ENCODE measurements around the gene OPCML. TPM values are rescaled to one million over a fixed set of nuclear protein-coding genes. Genes with fewer than 3 reads are reported as not detected.

Gene OPCML
- total and polyA plus RNA-seq, 7 donors: 0.01 to 0.80 (median 0.07) TPM; not detected in 4

DNA sequence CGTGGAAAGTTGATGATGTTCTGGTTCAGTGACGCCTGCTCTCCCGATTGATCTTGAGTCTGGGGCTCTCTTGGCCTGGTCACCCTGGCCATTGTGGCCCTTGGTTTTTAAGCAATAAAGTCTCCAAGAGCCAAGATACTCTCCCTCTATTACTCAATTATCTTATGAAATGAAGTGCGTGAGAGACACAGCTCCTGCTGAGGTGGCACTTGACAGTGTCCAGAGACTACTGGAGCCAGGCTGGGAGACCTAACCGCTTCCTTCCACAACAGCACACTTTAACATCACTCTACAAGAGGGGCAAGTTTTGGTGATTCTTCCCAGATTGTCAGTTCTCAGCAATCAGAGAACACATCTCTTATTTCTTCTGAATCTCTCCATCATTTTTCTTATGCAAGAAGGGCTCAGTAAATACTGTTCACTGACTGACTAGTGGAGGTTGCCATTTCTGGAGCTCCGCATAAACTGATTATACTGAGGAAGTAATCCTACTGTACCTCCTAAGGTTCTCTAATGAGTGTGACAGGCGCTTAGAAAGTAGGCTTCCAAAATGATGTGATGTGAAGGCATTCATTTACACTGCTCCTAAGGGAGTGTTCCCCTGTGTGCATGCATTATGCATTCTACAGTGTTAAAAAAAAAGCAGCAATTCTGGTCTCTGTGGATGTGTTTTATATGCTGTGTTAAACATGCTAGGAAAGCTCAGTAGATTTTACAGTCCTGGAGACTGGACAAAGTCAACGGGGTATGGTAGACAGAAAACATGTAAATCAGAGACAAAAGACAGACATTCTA lies 968.0 kb downstream of the OPCML start:
- Histone ChIP-seq H3K36me3 (ENCODE audit: insufficient read depth in 1 of 2, low read depth in 1 of 2) (no peaks in the 10 kb centered on the region), H3K27ac (no peak overlapping the region), H3K4me1 (no peaks in the 10 kb centered on the region), H3K27me3 (ENCODE audit: insufficient read depth in 3 of 3, low read length in 2 of 3) (no peaks in the 10 kb centered on the region), H3K4me3 (no peak overlapping the region), H3K9me3 (no peaks in the 10 kb centered on the region)
- 85 to 92% (median 90%) methylated on average over 8 of the region's 8 CpGs for WGBS, 3 donors
- DNase-seq (no peak), ATAC-seq (no peak)
- intact Hi-C loops (cut with DNase I): no loop called here
- TF ChIP-seq, protein P1, sequence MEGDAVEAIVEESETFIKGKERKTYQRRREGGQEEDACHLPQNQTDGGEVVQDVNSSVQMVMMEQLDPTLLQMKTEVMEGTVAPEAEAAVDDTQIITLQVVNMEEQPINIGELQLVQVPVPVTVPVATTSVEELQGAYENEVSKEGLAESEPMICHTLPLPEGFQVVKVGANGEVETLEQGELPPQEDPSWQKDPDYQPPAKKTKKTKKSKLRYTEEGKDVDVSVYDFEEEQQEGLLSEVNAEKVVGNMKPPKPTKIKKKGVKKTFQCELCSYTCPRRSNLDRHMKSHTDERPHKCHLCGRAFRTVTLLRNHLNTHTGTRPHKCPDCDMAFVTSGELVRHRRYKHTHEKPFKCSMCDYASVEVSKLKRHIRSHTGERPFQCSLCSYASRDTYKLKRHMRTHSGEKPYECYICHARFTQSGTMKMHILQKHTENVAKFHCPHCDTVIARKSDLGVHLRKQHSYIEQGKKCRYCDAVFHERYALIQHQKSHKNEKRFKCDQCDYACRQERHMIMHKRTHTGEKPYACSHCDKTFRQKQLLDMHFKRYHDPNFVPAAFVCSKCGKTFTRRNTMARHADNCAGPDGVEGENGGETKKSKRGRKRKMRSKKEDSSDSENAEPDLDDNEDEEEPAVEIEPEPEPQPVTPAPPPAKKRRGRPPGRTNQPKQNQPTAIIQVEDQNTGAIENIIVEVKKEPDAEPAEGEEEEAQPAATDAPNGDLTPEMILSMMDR (IDR thresholded peaks at IDR 0.05): no peak

DNA sequence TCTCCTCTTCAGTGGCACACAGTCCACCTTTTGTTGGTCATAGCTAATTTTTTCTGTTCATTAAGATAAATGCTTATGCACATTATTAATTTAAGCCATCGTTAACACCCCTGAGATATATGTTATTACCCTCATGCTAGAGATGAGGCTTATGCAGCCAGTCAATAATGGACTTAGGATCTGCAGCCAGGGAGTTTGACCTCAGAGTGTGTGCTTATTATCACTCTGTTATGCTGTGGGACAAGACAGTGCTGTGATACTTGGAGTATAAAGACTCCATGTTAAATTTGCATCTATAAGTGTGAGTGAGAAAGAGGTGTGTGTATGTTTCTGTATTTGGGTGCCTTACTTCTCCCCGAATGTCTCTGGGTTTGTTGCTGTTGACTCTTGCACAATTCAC lies 969.3 kb downstream of the OPCML start:
- Histone ChIP-seq H3K4me3 (no peak overlapping the region), H3K9me3 (no peaks in the 10 kb centered on the region), H3K4me1 (no peaks in the 10 kb centered on the region), H3K27ac (no peak overlapping the region), H3K27me3 (ENCODE audit: insufficient read depth in 3 of 3, low read length in 2 of 3) (no peaks in the 10 kb centered on the region), H3K36me3 (ENCODE audit: insufficient read depth in 1 of 2, low read depth in 1 of 2) (no peaks in the 10 kb centered on the region)
- TF ChIP-seq, protein P1 (IDR thresholded peaks at IDR 0.05): no peak
- intact Hi-C loops (cut with DNase I): no loop called here
- no peak for DNase-seq
- WGBS, 3 donors: 89 to 93% (median 93%) methylated on average over 2 of the region's 2 CpGs
- no peak for ATAC-seq

GRCh38 chr11:132561937-132562336 lies 970.4 kb downstream of the OPCML start:
- H3K4me1 ChIP-seq: no peaks in the 10 kb centered on the region
- DNase-seq: no peak
- WGBS, 3 donors: 91 to 93% (median 92%) methylated on average over 2 of the region's 2 CpGs
- no peaks in the 10 kb centered on the region for H3K9me3 ChIP-seq
- H3K4me3 ChIP-seq: no peak overlapping the region
- intact Hi-C loops (cut with DNase I): no loop called here
- no peak overlapping the region for H3K27ac ChIP-seq
- no peak for ATAC-seq
- H3K27me3 ChIP-seq (ENCODE audit: insufficient read depth in 3 of 3, low read length in 2 of 3): no peaks in the 10 kb centered on the region
- H3K36me3 ChIP-seq (ENCODE audit: insufficient read depth in 1 of 2, low read depth in 1 of 2): no peaks in the 10 kb centered on the region
- TF ChIP-seq, protein P1 (IDR thresholded peaks at IDR 0.05): no peak

DNA sequence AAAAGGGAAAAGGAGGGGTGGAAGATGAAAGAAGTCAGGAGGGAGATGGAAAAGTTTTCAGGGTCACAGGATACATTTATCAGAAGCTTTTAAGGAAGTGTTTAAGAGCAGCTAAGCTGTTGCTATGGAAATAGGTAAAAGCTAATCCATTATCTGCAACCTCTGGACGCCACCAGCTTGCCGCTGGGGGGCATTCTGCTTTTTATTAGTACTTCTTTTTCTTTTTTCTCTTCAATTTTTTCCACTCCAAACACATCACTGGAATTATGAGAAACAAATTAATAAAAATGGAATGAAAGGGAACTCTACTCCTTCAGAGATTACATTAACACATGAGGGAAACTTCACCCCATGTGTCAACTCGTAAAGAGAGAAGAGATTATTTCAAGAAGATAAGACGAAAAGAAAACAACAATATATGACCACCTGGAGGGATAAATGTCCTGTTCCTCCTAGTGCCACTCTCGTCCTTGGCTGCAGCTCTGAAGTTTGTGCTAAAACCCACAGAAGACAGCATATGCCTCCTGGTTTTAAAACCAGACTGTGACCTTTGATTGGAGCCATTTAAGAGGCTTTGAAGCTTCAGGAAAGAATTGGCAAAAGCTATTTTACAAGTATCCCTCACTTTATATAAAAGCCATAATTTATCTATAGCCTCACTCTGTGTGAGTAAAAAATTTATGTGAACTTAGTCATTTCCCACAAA lies 972.8 kb downstream of the OPCML start:
- Histone ChIP-seq H3K36me3 (ENCODE audit: insufficient read depth in 1 of 2, low read depth in 1 of 2) (no peaks in the 10 kb centered on the region), H3K27ac (no peak overlapping the region), H3K4me3 (no peak overlapping the region), H3K4me1 (no peaks in the 10 kb centered on the region), H3K27me3 (ENCODE audit: insufficient read depth in 3 of 3, low read length in 2 of 3) (no peaks in the 10 kb centered on the region), H3K9me3 (no peaks in the 10 kb centered on the region)
- 59 to 60% (median 60%) methylated on average over 5 of the region's 5 CpGs for WGBS, 3 donors
- TF ChIP-seq, protein P1 (IDR thresholded peaks at IDR 0.05): no peak
- DNase-seq (no peak), ATAC-seq (no peak)
- intact Hi-C loops (cut with DNase I): no loop called here

Data from psoas muscle (tissue), 8 donors.